Parietal lobe (tissue), 1 donor: Measurements from ENCODE around the gene BNIP1. TPM values are rescaled to one million over a fixed set of nuclear protein-coding genes. Genes with fewer than 3 reads are reported as not detected.

Source experiments
- total RNA-seq: library from RNA; depleted of rRNA; stranded (reverse); fragments of >200 nt; gene quantifications from one replicate; pipeline ENCODE4 v1.2.3, GENCODE V29; 2014

BNIP1 gene
- total RNA-seq: 13.8 TPM

DNA sequence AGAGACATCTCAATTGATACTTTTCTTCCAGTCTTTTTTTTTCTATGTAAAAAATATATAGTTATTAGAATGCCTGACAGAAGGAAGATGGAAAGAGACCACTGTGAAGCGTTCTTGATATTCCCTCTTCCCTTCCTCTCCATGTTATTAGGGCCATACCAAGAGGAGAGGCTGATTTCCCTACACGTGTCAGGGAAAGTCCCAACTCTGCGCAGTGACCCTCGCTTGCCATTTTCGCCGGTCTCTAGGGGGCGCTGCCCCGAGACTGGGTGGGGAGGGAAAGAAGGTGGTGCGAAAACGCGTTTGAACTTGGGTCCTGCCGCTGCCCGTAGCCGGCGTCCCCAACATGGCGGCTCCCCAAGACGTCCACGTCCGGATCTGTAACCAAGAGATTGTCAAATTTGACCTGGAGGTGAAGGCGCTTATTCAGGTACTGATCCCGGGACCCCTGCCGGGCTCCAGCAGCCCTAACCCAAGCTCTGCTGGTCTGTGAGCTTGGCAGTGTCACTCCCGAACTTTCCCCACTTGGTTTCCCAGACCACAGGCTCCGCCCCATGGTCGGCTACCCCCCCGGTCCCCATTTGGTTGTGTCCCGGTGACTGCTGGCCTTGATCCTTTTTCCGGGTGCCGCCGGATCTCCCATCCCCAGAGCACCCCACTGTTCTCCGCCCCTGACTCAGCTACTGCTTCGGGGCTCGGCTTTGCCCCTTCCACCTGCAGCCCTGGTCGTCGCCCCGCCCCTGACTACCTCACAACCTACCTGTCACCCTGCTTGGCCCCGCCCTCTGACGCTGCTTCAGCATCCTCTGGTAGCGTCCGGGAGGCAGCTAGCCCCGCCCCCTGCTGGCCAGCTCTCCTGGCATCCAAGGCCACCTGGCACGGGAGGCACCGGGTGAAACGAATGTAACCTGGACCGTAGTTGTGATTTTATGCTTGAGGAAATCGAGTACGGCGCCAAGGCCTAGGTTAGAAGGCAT lies at the start of gene BNIP1:
Gene BNIP1, plus strand, starts transcription at position 332 of the 977 bp plus-strand sequence. Its CDS starts 15 bp downstream, at position 347.

Other genes starting within 250 kb of the BNIP1 start
- 28.2 TPM for gene RPL26L1, start 185.1 kb upstream of the BNIP1 start, total RNA-seq
- 38.2 TPM for gene ATP6V0E1, start 160.8 kb upstream of the BNIP1 start, total RNA-seq
- gene CREBRF, start 88.2 kb upstream of the BNIP1 start, total RNA-seq: 34.7 TPM
- not detected for gene NKX2-5, start 90.7 kb downstream of the BNIP1 start, total RNA-seq
- 1.9 TPM for gene STC2, start 183.9 kb downstream of the BNIP1 start, total RNA-seq